ENCODE results near the gene KRTAP4-12.
"Not testable (repeated sequence)": the region's sequence is repeated elsewhere in the genome, so short reads cannot be mapped to it uniquely, and the experiment has no call there.

KRTAP4-12 gene

GRCh38 chr17:41131979-41132378 lies 8.0 kb upstream of the KRTAP4-12 start:
- H3K27me3 ChIP-seq, result no peaks in the 10 kb centered on the region
- H3K27ac ChIP-seq, result no peak overlapping the region
- H3K9me3 ChIP-seq, result no peaks in the 10 kb centered on the region
- no peak overlapping the region for H3K4me3 ChIP-seq (ENCODE audit: low read depth in 1 of 2, low read length in 1 of 2)
- H3K36me3 ChIP-seq, result no peaks in the 10 kb centered on the region
- no peaks in the 10 kb centered on the region for H3K4me1 ChIP-seq (ENCODE audit: control insufficient read depth in 1 of 2, insufficient read depth in 1 of 2, low read depth in 1 of 2, low read length in 1 of 2)
- no peak for TF ChIP-seq CTCF (IDR thresholded peaks at IDR 0.05)

GRCh38 chr17:41127371-41127770 lies 3.4 kb upstream of the KRTAP4-12 start:
- H3K4me1 ChIP-seq (ENCODE audit: control insufficient read depth in 1 of 2, insufficient read depth in 1 of 2, low read depth in 1 of 2, low read length in 1 of 2), result peaks cover 5 to 14% of the 10 kb centered on the region in 2 experiments
- H3K27me3 ChIP-seq, result no peaks in the 10 kb centered on the region
- TF ChIP-seq CTCF (IDR thresholded peaks at IDR 0.05), result no peak
- no peak overlapping the region for H3K27ac ChIP-seq
- H3K4me3 ChIP-seq (ENCODE audit: low read depth in 1 of 2, low read length in 1 of 2), result no peak overlapping the region
- H3K9me3 ChIP-seq, result no peaks in the 10 kb centered on the region
- H3K36me3 ChIP-seq, result no peaks in the 10 kb centered on the region

- no peak for TF ChIP-seq CTCF (IDR thresholded peaks at IDR 0.05)
- Histone ChIP-seq H3K36me3 (no peaks in the 10 kb centered on the region), H3K4me3 (ENCODE audit: low read depth in 1 of 2, low read length in 1 of 2) (no peak overlapping the region), H3K27me3 (no peaks in the 10 kb centered on the region), H3K4me1 (ENCODE audit: control insufficient read depth in 1 of 2, insufficient read depth in 1 of 2, low read depth in 1 of 2, low read length in 1 of 2) (peaks cover 5 to 14% of the 10 kb centered on the region in 2 experiments), H3K9me3 (no peaks in the 10 kb centered on the region), H3K27ac (no peak overlapping the region)
Observed at GRCh38 chr17:41126412-41126811, 2.4 kb upstream of the KRTAP4-12 start.

- no peak overlapping the region for H3K4me3 ChIP-seq (ENCODE audit: low read depth in 1 of 2, low read length in 1 of 2)
- H3K27me3 ChIP-seq, result no peaks in the 10 kb centered on the region
- H3K36me3 ChIP-seq, result no peaks in the 10 kb centered on the region
- H3K27ac ChIP-seq, result no peak overlapping the region
- H3K9me3 ChIP-seq, result no peaks in the 10 kb centered on the region
- H3K4me1 ChIP-seq (ENCODE audit: control insufficient read depth in 1 of 2, insufficient read depth in 1 of 2, low read depth in 1 of 2, low read length in 1 of 2), result peaks cover 5 to 19% of the 10 kb centered on the region in 2 experiments
- no peak for TF ChIP-seq CTCF (IDR thresholded peaks at IDR 0.05)
Observed at GRCh38 chr17:41125064-41125463, 1.1 kb upstream of the KRTAP4-12 start.

- not testable (repeated sequence) for H3K27ac ChIP-seq; H3K27me3 ChIP-seq; H3K9me3 ChIP-seq; H3K36me3 ChIP-seq; H3K4me3 ChIP-seq (ENCODE audit: low read depth in 1 of 2, low read length in 1 of 2)
- H3K4me1 ChIP-seq (ENCODE audit: control insufficient read depth in 1 of 2, insufficient read depth in 1 of 2, low read depth in 1 of 2, low read length in 1 of 2), result peaks cover 5 to 21% of the 10 kb centered on the region in 2 experiments
Observed at GRCh38 chr17:41123292-41123990, 541 bp downstream of the KRTAP4-12 start.

GRCh38 chr17:41121742-41122141 lies 2.2 kb downstream of the KRTAP4-12 start:
- H3K27me3 ChIP-seq, result no peaks in the 10 kb centered on the region
- TF ChIP-seq CTCF (IDR thresholded peaks at IDR 0.05), result no peak
- H3K9me3 ChIP-seq, result no peaks in the 10 kb centered on the region
- no peak overlapping the region for H3K4me3 ChIP-seq (ENCODE audit: low read depth in 1 of 2, low read length in 1 of 2)
- H3K27ac ChIP-seq, result no peak overlapping the region
- no peaks in the 10 kb centered on the region for H3K36me3 ChIP-seq
- H3K4me1 ChIP-seq (ENCODE audit: control insufficient read depth in 1 of 2, insufficient read depth in 1 of 2, low read depth in 1 of 2, low read length in 1 of 2), result peaks cover 5 to 21% of the 10 kb centered on the region in 2 experiments

GRCh38 chr17:41119696-41120690 lies 4.0 kb downstream of the KRTAP4-12 start:
- not testable (repeated sequence) for H3K27ac ChIP-seq; H3K4me1 ChIP-seq (ENCODE audit: control insufficient read depth in 1 of 2, insufficient read depth in 1 of 2, low read depth in 1 of 2, low read length in 1 of 2); H3K27me3 ChIP-seq; H3K9me3 ChIP-seq; H3K36me3 ChIP-seq; H3K4me3 ChIP-seq (ENCODE audit: low read depth in 1 of 2, low read length in 1 of 2)
